Measurements from ENCODE around the gene CNIH2.

Gene CNIH2

GRCh38 chr11:66278363-66279091 lies 552 bp downstream of the CNIH2 start:
- no peak for DNase-seq

GRCh38 chr11:66279092-66279734 lies 1.2 kb downstream of the CNIH2 start:
- no peak for DNase-seq

- no peak for DNase-seq
These were observed 2.5 kb downstream of the CNIH2 start for GRCh38 chr11:66280428-66280827.

- no peak for DNase-seq
These were observed 3.0 kb downstream of the CNIH2 start for GRCh38 chr11:66281001-66281400.

GRCh38 chr11:66281776-66282467 lies 3.9 kb downstream of the CNIH2 start:
- DNase-seq: no peak

GRCh38 chr11:66282468-66283455 lies 4.8 kb downstream of the CNIH2 start:
- DNase-seq: no peak

- DNase-seq: no peak
These were observed 5.6 kb downstream of the CNIH2 start for GRCh38 chr11:66283461-66284105.

GRCh38 chr11:66284526-66285078 lies 6.6 kb downstream of the CNIH2 start:
- DNase-seq: no peak

- DNase-seq: no peak
These were observed 7.4 kb downstream of the CNIH2 start for GRCh38 chr11:66285250-66285947.

- DNase-seq: no peak
These were observed 8.7 kb downstream of the CNIH2 start for GRCh38 chr11:66286699-66287098.

GRCh38 chr11:66287211-66287888 lies 9.4 kb downstream of the CNIH2 start:
- no peak for DNase-seq

GRCh38 chr11:66287889-66288670 lies 10.1 kb downstream of the CNIH2 start:
- no peak for DNase-seq

GRCh38 chr11:66288671-66289547 lies 10.9 kb downstream of the CNIH2 start, which contains the start of gene YIF1A:
Gene YIF1A (minus strand): TSS chr11:66289143. CDS start chr11:66288985, 158 bp downstream.
- DNase-seq: peak; percentile 74

- DNase-seq: no peak
These were observed 11.8 kb downstream of the CNIH2 start for GRCh38 chr11:66289548-66290329.

- DNase-seq: no peak
These were observed 12.3 kb downstream of the CNIH2 start for GRCh38 chr11:66290330-66290621.

GRCh38 chr11:66291303-66291705 lies 13.3 kb downstream of the CNIH2 start:
- no peak for DNase-seq

GRCh38 chr11:66291706-66292542 lies 13.9 kb downstream of the CNIH2 start, which contains the start of gene TMEM151A:
Gene TMEM151A (plus strand): TSS chr11:66291894. CDS start chr11:66292014, 120 bp downstream.
- DNase-seq: no peak

Measured in cortex of kidney (tissue), 1 donor.